ENCODE data around the gene ABCA1. TPM values are rescaled to one million over a fixed set of nuclear protein-coding genes. Genes with fewer than 3 reads are reported as not detected.

The ABCA1 gene
- total and polyA plus RNA-seq, 2 of the 13 experiments (the other 11 are each of a cell fraction or from before 2014, with no cell fraction given), result 26.8 to 63.8 TPM

- intact Hi-C loops (cut with micrococcal nuclease; ENCODE audit: unreplicated experiment) (no loop called here), in situ Hi-C loops (cut with HindIII; ENCODE audit: extremely low pct_ligation_motif_present, low pct_unique_long_range_greater_than_20kb) (no loop called here)
- ChIA-PET CTCF (ENCODE audit: low intra/inter-chr PET ratio, low total read pairs) (no interaction called here), POLR2A (no interaction called here)
- H3K9ac ChIP-seq (ENCODE audit: insufficient read depth, low read depth, low read length), result no peak overlapping the region
- no peak overlapping the region for H2AFZ ChIP-seq (ENCODE audit: low read length)
- no peak overlapping the region for H3K4me2 ChIP-seq (ENCODE audit: low read depth, low read length)
- TF ChIP-seq ZNF7 (CRISPR knock-in tag; IDR thresholded peaks at IDR 0.05), result no peak
- TF ChIP-seq TAF1 (CRISPR knock-in tag; IDR thresholded peaks at IDR 0.05), result no peak
- TF ChIP-seq NBN (conservative IDR thresholded peaks at IDR 0.05), result no peak
- TF ChIP-seq ZNF20 (CRISPR knock-in tag; IDR thresholded peaks at IDR 0.05), result no peak
- peaks cover 68% of the 10 kb centered on the region for H3K4me1 ChIP-seq (ENCODE audit: insufficient read depth, low read length)
- WGBS (ENCODE audit: low lambda C conversion rate), result 88% methylated on average over 1 of the region's 1 CpG
- H3K4me3 ChIP-seq (replicated peaks in 1 of 3; ENCODE audit: insufficient read depth in 1 of 3, low read depth in 2 of 3, low read length in 3 of 3), result no peak overlapping the region
- peaks cover 77% of the 10 kb centered on the region for H3K79me2 ChIP-seq (ENCODE audit: insufficient read depth, low read length)
- ATAC-seq (no peak), FAIRE-seq (no peak), DNase-seq (ENCODE audit: low spot score) (no peak)
- peaks cover 27 to 75% of the 10 kb centered on the region in 2 experiments for H3K36me3 ChIP-seq (replicated peaks in 1 of 2; ENCODE audit: control insufficient read depth in 1 of 2, insufficient read depth in 2 of 2, low read length in 2 of 2)
- H4K20me1 ChIP-seq (ENCODE audit: insufficient read depth, low read length), result peaks cover 15% of the 10 kb centered on the region; the same call in 1 of the 2 replicates
- no peaks in the 10 kb centered on the region for H3K9me3 ChIP-seq (ENCODE audit: low read length)
- no TSS peak for BruUV-seq (replicated peaks)
- no peaks in the 10 kb centered on the region for H3K27me3 ChIP-seq (ENCODE audit: control insufficient read depth in 1 of 2, insufficient read depth in 2 of 2, low read length in 2 of 2)
- no peak overlapping the region for H3K27ac ChIP-seq (ENCODE audit: extremely low read length, insufficient read depth, low read length)
Observed at GRCh38 chr9:104876587-104876986, 51.4 kb downstream of the ABCA1 start.

GRCh38 chr9:104875897-104876296 is 52.1 kb downstream of the ABCA1 start:
- Histone ChIP-seq H3K27ac (ENCODE audit: extremely low read length, insufficient read depth, low read length) (no peak overlapping the region), H2AFZ (ENCODE audit: low read length) (no peak overlapping the region), H3K4me1 (ENCODE audit: insufficient read depth, low read length) (peaks cover 70% of the 10 kb centered on the region), H3K4me2 (ENCODE audit: low read depth, low read length) (no peak overlapping the region), H4K20me1 (ENCODE audit: insufficient read depth, low read length) (peaks cover 15% of the 10 kb centered on the region; the same call in 1 of the 2 replicates), H3K79me2 (ENCODE audit: insufficient read depth, low read length) (peaks cover 75% of the 10 kb centered on the region), H3K27me3 (ENCODE audit: control insufficient read depth in 1 of 2, insufficient read depth in 2 of 2, low read length in 2 of 2) (no peaks in the 10 kb centered on the region), H3K9ac (ENCODE audit: insufficient read depth, low read depth, low read length) (no peak overlapping the region), H3K4me3 (replicated peaks in 1 of 3; ENCODE audit: insufficient read depth in 1 of 3, low read depth in 2 of 3, low read length in 3 of 3) (no peak overlapping the region), H3K36me3 (replicated peaks in 1 of 2; ENCODE audit: control insufficient read depth in 1 of 2, insufficient read depth in 2 of 2, low read length in 2 of 2) (peaks cover 28 to 77% of the 10 kb centered on the region in 2 experiments), H3K9me3 (ENCODE audit: low read length) (no peaks in the 10 kb centered on the region)
- ATAC-seq (peak; percentile 18), FAIRE-seq (no peak), DNase-seq (ENCODE audit: low spot score) (no peak)
- ChIA-PET CTCF (ENCODE audit: low intra/inter-chr PET ratio, low total read pairs) (no interaction called here), POLR2A (no interaction called here)
- no TSS peak for BruUV-seq (replicated peaks)
- intact Hi-C loops (cut with micrococcal nuclease; ENCODE audit: unreplicated experiment) (no loop called here), in situ Hi-C loops (cut with HindIII; ENCODE audit: extremely low pct_ligation_motif_present, low pct_unique_long_range_greater_than_20kb) (no loop called here)
- whole genome bisulfite sequencing (ENCODE audit: low lambda C conversion rate), result 99% methylated on average over 4 of the region's 4 CpGs
- TF ChIP-seq, protein P1, sequence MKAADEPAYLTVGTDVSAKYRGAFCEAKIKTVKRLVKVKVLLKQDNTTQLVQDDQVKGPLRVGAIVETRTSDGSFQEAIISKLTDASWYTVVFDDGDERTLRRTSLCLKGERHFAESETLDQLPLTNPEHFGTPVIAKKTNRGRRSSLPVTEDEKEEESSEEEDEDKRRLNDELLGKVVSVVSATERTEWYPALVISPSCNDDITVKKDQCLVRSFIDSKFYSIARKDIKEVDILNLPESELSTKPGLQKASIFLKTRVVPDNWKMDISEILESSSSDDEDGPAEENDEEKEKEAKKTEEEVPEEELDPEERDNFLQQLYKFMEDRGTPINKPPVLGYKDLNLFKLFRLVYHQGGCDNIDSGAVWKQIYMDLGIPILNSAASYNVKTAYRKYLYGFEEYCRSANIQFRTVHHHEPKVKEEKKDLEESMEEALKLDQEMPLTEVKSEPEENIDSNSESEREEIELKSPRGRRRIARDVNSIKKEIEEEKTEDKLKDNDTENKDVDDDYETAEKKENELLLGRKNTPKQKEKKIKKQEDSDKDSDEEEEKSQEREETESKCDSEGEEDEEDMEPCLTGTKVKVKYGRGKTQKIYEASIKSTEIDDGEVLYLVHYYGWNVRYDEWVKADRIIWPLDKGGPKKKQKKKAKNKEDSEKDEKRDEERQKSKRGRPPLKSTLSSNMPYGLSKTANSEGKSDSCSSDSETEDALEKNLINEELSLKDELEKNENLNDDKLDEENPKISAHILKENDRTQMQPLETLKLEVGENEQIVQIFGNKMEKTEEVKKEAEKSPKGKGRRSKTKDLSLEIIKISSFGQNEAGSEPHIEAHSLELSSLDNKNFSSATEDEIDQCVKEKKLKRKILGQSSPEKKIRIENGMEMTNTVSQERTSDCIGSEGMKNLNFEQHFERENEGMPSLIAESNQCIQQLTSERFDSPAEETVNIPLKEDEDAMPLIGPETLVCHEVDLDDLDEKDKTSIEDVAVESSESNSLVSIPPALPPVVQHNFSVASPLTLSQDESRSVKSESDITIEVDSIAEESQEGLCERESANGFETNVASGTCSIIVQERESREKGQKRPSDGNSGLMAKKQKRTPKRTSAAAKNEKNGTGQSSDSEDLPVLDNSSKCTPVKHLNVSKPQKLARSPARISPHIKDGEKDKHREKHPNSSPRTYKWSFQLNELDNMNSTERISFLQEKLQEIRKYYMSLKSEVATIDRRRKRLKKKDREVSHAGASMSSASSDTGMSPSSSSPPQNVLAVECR (CRISPR knock-in tag; IDR thresholded peaks at IDR 0.05; ENCODE audit: borderline replicate concordance), result no peak
- TF ChIP-seq SMARCE1 (IDR thresholded peaks at IDR 0.05; ENCODE audit: borderline replicate concordance), result no peak
- TF ChIP-seq HOXA9 (CRISPR knock-in tag; IDR thresholded peaks at IDR 0.05; ENCODE audit: borderline replicate concordance), result no peak
- TF ChIP-seq GLI4 (CRISPR knock-in tag; IDR thresholded peaks at IDR 0.05; ENCODE audit: borderline replicate concordance), result no peak
- no peak for TF ChIP-seq SALL2 (CRISPR knock-in tag; IDR thresholded peaks at IDR 0.05)
- TF ChIP-seq HOXD1 (CRISPR knock-in tag; IDR thresholded peaks at IDR 0.05), result no peak
- TF ChIP-seq SSRP1 (CRISPR knock-in tag; IDR thresholded peaks at IDR 0.05), result no peak
- no peak for TF ChIP-seq ZFYVE20 (CRISPR knock-in tag; IDR thresholded peaks at IDR 0.05; ENCODE audit: borderline replicate concordance, low read depth)
- TF ChIP-seq MYC (CRISPR knock-in tag; IDR thresholded peaks at IDR 0.05; ENCODE audit: borderline replicate concordance), result no peak
- TF ChIP-seq, protein P2, sequence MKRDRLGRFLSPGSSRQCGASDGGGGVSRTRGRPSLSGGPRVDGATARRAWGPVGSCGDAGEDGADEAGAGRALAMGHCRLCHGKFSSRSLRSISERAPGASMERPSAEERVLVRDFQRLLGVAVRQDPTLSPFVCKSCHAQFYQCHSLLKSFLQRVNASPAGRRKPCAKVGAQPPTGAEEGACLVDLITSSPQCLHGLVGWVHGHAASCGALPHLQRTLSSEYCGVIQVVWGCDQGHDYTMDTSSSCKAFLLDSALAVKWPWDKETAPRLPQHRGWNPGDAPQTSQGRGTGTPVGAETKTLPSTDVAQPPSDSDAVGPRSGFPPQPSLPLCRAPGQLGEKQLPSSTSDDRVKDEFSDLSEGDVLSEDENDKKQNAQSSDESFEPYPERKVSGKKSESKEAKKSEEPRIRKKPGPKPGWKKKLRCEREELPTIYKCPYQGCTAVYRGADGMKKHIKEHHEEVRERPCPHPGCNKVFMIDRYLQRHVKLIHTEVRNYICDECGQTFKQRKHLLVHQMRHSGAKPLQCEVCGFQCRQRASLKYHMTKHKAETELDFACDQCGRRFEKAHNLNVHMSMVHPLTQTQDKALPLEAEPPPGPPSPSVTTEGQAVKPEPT (CRISPR knock-in tag; IDR thresholded peaks at IDR 0.05; ENCODE audit: low read depth), result no peak
- TF ChIP-seq ELF1 (CRISPR knock-in tag; IDR thresholded peaks at IDR 0.05), result no peak
